ENCODE measurements around the gene CRYBB2. TPM values are rescaled to one million over a fixed set of nuclear protein-coding genes. Genes with fewer than 3 reads are reported as not detected.

CRYBB2 gene
- total RNA-seq, 1 experiment from 2014 or later, result not detected

DNA sequence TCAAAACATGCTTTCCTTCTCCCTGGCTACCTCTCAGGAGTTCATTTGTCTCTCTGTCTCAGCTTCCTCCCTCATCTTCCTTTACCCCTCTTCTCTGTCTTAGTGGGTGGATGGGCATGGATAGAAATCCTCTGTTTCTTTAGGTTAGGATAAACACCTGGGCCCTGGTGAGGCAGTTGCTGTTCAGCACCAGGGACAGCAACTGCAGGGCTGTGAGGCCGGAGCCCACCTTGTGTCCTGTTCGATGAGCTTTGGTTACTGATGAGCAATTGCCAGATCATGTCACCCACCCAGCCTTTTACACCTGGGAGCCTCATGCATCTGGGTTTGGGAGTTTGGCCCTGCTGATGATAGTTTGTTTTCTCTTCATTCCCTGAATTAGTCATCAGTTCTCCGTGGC is 25.9 kb upstream of the CRYBB2 start:
- Histone ChIP-seq H4K91ac (ENCODE audit: insufficient read length, low read depth, low read length) (no peak overlapping the region), H2BK5ac (ENCODE audit: insufficient read length, low read length) (no peak overlapping the region), H2BK12ac (ENCODE audit: insufficient read length, low read depth, low read length) (no peak overlapping the region), H3K23me2 (ENCODE audit: insufficient read length, low read depth, low read length, poor library complexity, severe bottlenecking) (no peaks in the 10 kb centered on the region), H2BK120ac (ENCODE audit: low read depth, low read length, poor library complexity, severe bottlenecking) (no peak overlapping the region), H2AFZ (ENCODE audit: low read length) (no peak overlapping the region), H3K79me1 (ENCODE audit: insufficient read depth, low read depth, low read length, poor library complexity, severe bottlenecking) (no peaks in the 10 kb centered on the region), H2AK5ac (ENCODE audit: insufficient read length, low read length) (no peak overlapping the region), H2BK15ac (ENCODE audit: low read depth, low read length) (no peak overlapping the region), H3K18ac (ENCODE audit: insufficient read length, low read depth, low read length) (no peak overlapping the region), H3T11ph (ENCODE audit: low read length) (no peak overlapping the region), H3K9ac (ENCODE audit: extremely low read depth, insufficient read length, low read length) (no peak overlapping the region), H3K27ac (ENCODE audit: insufficient read length, low read depth, low read length) (no peak overlapping the region), H4K5ac (ENCODE audit: insufficient read length, low read depth, low read length) (no peak overlapping the region), H3K79me2 (ENCODE audit: insufficient read depth, low read length) (no peaks in the 10 kb centered on the region), H3K56ac (ENCODE audit: insufficient read length, low read depth, low read length) (no peak overlapping the region), H4K8ac (replicated peaks; ENCODE audit: insufficient read length, low read depth, low read length) (no peak overlapping the region), H3K4me1 (ENCODE audit: insufficient read depth, low read length) (no peaks in the 10 kb centered on the region), H3K4ac (ENCODE audit: low read depth, low read length) (no peak overlapping the region), H3K9me3 (ENCODE audit: control insufficient read depth, low read depth, low read length) (no peaks in the 10 kb centered on the region), H2BK20ac (ENCODE audit: low read depth, low read length, poor library complexity, severe bottlenecking) (no peak overlapping the region), H4K20me1 (ENCODE audit: control insufficient read depth, insufficient read depth, insufficient read length) (no peaks in the 10 kb centered on the region), H3K14ac (ENCODE audit: insufficient read depth, low read length) (no peak overlapping the region), H3K23ac (ENCODE audit: insufficient read length, low read depth, low read length) (no peak overlapping the region), H3K27me3 (ENCODE audit: insufficient read depth, low read length) (no peaks in the 10 kb centered on the region), H3K4me2 (ENCODE audit: insufficient read depth, insufficient read length, low read length) (no peak overlapping the region)
- no CpG with 5 or more reads among the region's 3 CpGs for WGBS (ENCODE audit: extremely low coverage, insufficient read length, low lambda C conversion rate)
- H3K4me1 Mint-ChIP-seq, result no peaks in the 10 kb centered on the region
- peak; percentile 45 for DNase-seq
- H3K27ac Mint-ChIP-seq, result no peak overlapping the region
- H3K27me3 Mint-ChIP-seq (ENCODE audit: low read depth), result no peaks in the 10 kb centered on the region
- peaks cover 18 to 37% (median 31%) of the 10 kb centered on the region in 3 experiments; a peak in 6 of 7 replicates for H3K36me3 Mint-ChIP-seq (ENCODE audit: insufficient read depth in 1 of 3, low read depth in 3 of 3)
- TF ChIP-seq, protein P1, sequence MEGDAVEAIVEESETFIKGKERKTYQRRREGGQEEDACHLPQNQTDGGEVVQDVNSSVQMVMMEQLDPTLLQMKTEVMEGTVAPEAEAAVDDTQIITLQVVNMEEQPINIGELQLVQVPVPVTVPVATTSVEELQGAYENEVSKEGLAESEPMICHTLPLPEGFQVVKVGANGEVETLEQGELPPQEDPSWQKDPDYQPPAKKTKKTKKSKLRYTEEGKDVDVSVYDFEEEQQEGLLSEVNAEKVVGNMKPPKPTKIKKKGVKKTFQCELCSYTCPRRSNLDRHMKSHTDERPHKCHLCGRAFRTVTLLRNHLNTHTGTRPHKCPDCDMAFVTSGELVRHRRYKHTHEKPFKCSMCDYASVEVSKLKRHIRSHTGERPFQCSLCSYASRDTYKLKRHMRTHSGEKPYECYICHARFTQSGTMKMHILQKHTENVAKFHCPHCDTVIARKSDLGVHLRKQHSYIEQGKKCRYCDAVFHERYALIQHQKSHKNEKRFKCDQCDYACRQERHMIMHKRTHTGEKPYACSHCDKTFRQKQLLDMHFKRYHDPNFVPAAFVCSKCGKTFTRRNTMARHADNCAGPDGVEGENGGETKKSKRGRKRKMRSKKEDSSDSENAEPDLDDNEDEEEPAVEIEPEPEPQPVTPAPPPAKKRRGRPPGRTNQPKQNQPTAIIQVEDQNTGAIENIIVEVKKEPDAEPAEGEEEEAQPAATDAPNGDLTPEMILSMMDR (conservative IDR thresholded peaks at IDR 0.05), result no peak
- H3K9me3 Mint-ChIP-seq, result peaks cover 0 to 3% of the 10 kb centered on the region in 2 experiments; a peak in 3 of 5 replicates
- no peak overlapping the region for H3K4me3 Mint-ChIP-seq

Data from H9 (cell line).